SK-N-SH (cell line): Measurements from ENCODE around the gene CNGA3.

Experiments
- CHD2 ChIP-seq: fragments of 150-350 bp; IDR thresholded peaks from 2 replicates; pipeline ENCODE4 v1.6.1; 2018; ENCODE audit warnings: low read length; ENCODE audit not compliant: partially characterized antibody
- EP300 ChIP-seq, 2 experiments: IDR thresholded peaks; 2 replicates each; pipeline versions ENCODE4 v1.4.0 to v1.6.1; 2012; ENCODE audit warnings: borderline replicate concordance in 1 of 2, low read depth in 1 of 2, low read length in 1 of 2
- EZH2phosphoT487 ChIP-seq: fragments of 200-600 bp; sonication (generic); IDR thresholded peaks from 2 replicates; pipeline ENCODE4 v1.6.1; 2017; ENCODE audit warnings: low read depth, mixed run types, mild to moderate bottlenecking, antibody characterized with exemption, moderate library complexity, borderline replicate concordance
- IRF3 ChIP-seq: fragments of 150-350 bp; IDR thresholded peaks from 2 replicates; pipeline ENCODE4 v1.6.1; 2016; ENCODE audit warnings: mild to moderate bottlenecking, low read depth, low read length
- MAX ChIP-seq: IDR thresholded peaks from 2 replicates; pipeline ENCODE4 v1.4.0; 2012; ENCODE audit warnings: low read depth
- RCOR1 ChIP-seq: fragments of 150-350 bp; IDR thresholded peaks from 2 replicates; pipeline ENCODE4 v1.6.1; 2017; ENCODE audit warnings: antibody characterized with exemption, low read length
- RFX5 ChIP-seq: IDR thresholded peaks from 2 replicates; pipeline ENCODE4 v1.6.1; 2012; ENCODE audit warnings: mild to moderate bottlenecking, improper control_type of control experiment, low read length
- RXRA ChIP-seq: IDR thresholded peaks from 2 replicates; pipeline ENCODE4 v1.4.0; 2012; ENCODE audit warnings: low read depth, mild to moderate bottlenecking, borderline replicate concordance
- SIN3A ChIP-seq: IDR thresholded peaks from 2 replicates; pipeline ENCODE4 v1.6.1; 2012; ENCODE audit warnings: low read depth, mild to moderate bottlenecking, low read length, moderate library complexity, borderline replicate concordance
- TAF1 ChIP-seq: IDR thresholded peaks from 2 replicates; pipeline ENCODE4 v1.6.1; 2012; ENCODE audit warnings: low read depth, mild to moderate bottlenecking, low read length, moderate library complexity, borderline replicate concordance
- YY1 ChIP-seq: IDR thresholded peaks from 2 replicates; pipeline ENCODE4 v1.4.0; 2012; ENCODE audit warnings: low read depth, mild to moderate bottlenecking
- ZBTB33 ChIP-seq: IDR thresholded peaks from 2 replicates; pipeline ENCODE4 v1.4.0; 2012; ENCODE audit warnings: low read depth, borderline replicate concordance
- TF ChIP-seq, protein P1 (sequence below): fragments of 150-350 bp; IDR thresholded peaks from 2 replicates; pipeline ENCODE4 v1.6.1; 2017; ENCODE audit warnings: antibody characterized with exemption, low read length, low read depth, borderline replicate concordance
- TF ChIP-seq, protein P2 (sequence below): fragments of 200-600 bp; sonication (generic); IDR thresholded peaks from 2 replicates; pipeline ENCODE4 v1.6.1; 2017; ENCODE audit warnings: antibody characterized with exemption, mild to moderate bottlenecking, moderate library complexity

- TF ChIP-seq EP300 (IDR thresholded peaks at IDR 0.05; ENCODE audit: borderline replicate concordance in 1 of 2, low read depth in 1 of 2, low read length in 1 of 2), result no peak
- TF ChIP-seq CHD2, result no peak
- TF ChIP-seq, protein P1, sequence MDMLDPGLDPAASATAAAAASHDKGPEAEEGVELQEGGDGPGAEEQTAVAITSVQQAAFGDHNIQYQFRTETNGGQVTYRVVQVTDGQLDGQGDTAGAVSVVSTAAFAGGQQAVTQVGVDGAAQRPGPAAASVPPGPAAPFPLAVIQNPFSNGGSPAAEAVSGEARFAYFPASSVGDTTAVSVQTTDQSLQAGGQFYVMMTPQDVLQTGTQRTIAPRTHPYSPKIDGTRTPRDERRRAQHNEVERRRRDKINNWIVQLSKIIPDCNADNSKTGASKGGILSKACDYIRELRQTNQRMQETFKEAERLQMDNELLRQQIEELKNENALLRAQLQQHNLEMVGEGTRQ, result no peak
- no peak for TF ChIP-seq TAF1
- TF ChIP-seq, protein P2, sequence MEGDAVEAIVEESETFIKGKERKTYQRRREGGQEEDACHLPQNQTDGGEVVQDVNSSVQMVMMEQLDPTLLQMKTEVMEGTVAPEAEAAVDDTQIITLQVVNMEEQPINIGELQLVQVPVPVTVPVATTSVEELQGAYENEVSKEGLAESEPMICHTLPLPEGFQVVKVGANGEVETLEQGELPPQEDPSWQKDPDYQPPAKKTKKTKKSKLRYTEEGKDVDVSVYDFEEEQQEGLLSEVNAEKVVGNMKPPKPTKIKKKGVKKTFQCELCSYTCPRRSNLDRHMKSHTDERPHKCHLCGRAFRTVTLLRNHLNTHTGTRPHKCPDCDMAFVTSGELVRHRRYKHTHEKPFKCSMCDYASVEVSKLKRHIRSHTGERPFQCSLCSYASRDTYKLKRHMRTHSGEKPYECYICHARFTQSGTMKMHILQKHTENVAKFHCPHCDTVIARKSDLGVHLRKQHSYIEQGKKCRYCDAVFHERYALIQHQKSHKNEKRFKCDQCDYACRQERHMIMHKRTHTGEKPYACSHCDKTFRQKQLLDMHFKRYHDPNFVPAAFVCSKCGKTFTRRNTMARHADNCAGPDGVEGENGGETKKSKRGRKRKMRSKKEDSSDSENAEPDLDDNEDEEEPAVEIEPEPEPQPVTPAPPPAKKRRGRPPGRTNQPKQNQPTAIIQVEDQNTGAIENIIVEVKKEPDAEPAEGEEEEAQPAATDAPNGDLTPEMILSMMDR, result no peak
- TF ChIP-seq YY1, result no peak
- TF ChIP-seq MAX, result no peak
- TF ChIP-seq ZBTB33, result no peak
- no peak for TF ChIP-seq IRF3
- no peak for TF ChIP-seq RXRA
- TF ChIP-seq RFX5, result no peak
- TF ChIP-seq SIN3A, result no peak
- no peak for TF ChIP-seq RCOR1
- no peak for TF ChIP-seq EZH2phosphoT487
Observed at GRCh38 chr2:98308532-98308931, 37.7 kb upstream of the CNGA3 start.
